Stimulated activated CD4-positive, alpha-beta T cell treated with anti-CD3 and anti-CD28 coated beads, Interleukin-1b, Interleukin-23, amount 100 ng/mL, for 48 hours (primary cell): Measurements from ENCODE around the gene ZNF761.
"Not testable (repeated sequence)": the region's sequence is repeated elsewhere in the genome, so short reads cannot be mapped to it uniquely, and the experiment has no call there.

Experiments used
- DNase-seq: peaks from one replicate; pipeline ENCODE4 v3.0.0-alpha.2; 2020

The ZNF761 gene

DNA sequence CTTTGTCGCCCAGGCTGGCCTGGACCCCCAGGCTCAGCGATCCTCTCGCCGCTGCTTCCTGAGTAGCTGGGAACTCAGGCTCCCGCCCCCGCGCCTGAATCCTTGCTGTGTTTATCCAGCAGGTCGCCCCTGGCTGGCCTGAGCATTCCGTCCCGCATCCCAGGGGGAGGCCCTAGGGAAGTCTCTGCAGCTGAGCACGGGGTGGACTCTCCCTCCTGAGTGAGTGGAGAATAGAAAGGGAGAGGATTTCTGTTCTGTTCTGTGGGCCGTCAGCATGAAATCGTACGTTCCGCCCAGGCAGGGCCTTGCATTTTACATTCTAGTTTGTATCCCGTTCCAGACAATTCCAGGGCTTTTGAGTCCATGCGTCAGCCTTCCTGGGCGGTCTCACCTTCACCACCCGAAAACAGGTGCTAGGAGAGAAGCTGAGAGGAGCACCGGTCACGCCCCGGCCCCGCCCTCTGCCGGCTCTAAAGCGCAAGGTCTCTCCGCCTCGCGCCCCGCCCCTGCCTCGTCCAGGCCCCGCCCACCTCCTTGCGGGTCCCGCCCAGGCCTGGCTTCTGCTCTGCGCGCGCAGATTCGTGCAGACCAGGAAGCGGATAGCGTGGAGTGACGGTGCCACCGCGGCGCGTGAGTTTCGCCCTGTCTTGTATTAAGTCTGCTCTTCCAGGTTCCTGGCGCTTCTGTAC, at the start of gene ZNF761:
TSS of gene ZNF761 (plus strand) at position 586 of the 689 bp plus-strand sequence. CDS start 15,285 bp downstream, outside the sequence.
- DNase-seq: peak; percentile 96

DNA sequence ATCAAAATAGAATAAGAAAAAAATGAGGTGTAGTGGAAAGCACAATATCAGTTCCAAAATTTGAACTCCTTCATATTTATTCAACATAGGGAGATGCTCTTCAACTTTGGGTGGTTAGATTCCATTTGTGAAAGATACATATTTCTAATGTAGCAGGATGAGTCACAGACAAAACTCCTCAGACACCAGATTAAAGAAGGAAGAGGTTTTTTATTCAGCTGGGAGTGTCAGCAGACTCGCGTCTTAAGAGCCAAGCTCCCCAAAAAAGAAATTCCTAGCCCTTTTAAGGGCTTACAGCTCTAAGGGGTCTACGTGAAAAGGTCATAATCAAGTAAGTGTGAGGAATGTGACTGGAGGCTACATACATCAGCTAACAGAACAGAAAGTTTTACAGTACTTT, 43.6 kb upstream of the ZNF761 start:
- DNase-seq: no peak

DNA sequence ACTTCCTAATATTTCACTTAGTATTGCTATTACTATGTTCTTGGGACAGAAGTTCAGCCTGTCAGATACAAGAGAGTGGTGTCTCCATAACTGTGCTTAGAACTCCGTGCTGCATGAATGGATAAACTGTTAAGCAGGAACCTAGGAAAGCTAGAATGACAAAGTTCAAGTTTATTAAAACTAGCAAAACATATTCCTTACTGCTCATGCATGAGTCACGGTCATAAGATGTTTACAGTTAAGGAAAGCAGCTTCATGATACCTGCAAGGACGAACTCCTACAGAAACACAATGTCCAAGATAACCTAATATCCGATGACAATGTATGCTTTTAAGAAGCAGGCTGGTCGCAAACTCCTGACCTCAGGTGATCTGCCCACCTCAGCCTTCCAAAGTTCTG, 42.9 kb upstream of the ZNF761 start:
- DNase-seq: no peak

GRCh38 chr19:53389571-53389970, 42.2 kb upstream of the ZNF761 start:
- DNase-seq: no peak

DNA sequence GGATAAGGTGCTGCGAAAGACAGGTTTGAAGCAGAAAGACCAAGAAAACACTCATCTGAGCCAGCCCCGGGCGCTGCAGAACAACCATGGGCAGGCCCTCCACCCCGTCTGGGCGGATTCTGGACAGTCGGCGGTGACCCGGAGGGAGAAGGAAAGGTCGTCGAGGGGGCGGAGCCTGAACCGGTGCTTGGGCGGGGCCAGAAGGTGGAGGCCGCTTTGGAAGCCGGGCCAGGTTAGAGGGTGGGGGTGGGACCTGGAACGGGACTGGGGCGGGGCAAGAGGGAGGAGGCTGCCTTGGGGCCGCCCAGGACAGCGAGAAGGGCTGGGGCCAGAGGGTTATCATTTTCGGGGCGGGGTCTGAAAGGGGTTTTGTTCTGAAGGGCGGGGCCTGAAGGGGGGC, 41.8 kb upstream of the ZNF761 start:
- DNase-seq: no peak

GRCh38 chr19:53394522-53394973, 37.2 kb upstream of the ZNF761 start:
- DNase-seq: no peak

- DNase-seq: peak; percentile 95
Measured at GRCh38 chr19:53394974-53395839, 36.6 kb upstream of the ZNF761 start, which contains the start of gene ZNF765. ZNF765 (plus strand) TSS chr19:53395149; CDS start chr19:53398016, 2,867 bp downstream.

DNA sequence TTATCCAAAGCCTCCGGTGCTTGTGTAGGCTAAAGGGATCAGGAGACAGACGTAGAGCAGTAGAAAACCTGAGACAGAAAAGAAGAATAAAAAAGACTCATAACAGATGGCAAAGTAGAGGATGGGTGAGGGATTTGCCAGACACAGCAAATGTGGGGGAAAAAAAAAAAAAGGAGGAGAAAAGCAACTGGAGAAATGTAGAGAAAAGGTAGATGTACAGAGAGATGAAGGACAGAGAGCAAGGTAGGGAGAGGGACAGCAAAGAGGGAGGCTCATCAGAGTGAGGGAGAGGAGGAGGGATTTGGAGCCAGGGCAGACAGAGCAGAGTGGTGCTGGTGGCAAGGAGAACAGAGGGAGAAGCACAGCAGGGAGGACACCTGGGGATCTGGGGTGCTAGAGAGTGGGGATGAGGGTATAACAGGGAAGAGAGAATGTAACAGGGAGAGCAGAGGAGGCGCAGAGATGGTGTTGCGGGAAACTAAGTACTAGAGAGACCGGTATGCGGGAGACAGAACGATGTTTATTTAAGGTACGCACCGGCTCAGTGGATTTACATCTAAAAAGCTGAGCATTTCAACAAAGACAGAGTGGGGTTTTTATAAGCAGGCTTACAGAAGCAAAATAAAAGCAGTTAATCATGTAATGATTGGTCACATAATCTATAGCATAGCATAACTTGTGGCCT, 35.8 kb upstream of the ZNF761 start:
- DNase-seq: not testable (repeated sequence)

GRCh38 chr19:53396525-53396868, 35.3 kb upstream of the ZNF761 start:
- no peak for DNase-seq

DNA sequence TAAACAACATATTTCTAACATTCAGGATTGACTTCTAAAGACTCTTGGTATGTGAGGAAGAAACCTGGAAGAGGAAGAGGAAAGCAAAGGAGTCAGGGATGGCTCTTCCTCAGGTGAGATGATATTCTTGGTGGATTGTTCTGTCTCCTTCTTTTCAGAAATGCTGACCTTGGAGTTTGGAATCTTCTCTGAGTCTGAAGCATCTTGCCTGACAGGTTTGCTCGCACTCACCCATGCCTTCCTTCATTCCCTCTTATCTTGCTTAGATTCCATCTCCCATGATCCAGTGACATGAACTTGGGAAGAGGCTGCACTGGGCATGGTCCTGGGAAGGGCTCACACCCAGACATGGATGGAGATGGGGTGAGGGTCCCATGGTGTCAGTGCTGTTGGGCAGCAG, 33.9 kb upstream of the ZNF761 start:
- DNase-seq: not testable (repeated sequence)

GRCh38 chr19:53409505-53410204, 22.1 kb upstream of the ZNF761 start:
- no peak for DNase-seq

DNA sequence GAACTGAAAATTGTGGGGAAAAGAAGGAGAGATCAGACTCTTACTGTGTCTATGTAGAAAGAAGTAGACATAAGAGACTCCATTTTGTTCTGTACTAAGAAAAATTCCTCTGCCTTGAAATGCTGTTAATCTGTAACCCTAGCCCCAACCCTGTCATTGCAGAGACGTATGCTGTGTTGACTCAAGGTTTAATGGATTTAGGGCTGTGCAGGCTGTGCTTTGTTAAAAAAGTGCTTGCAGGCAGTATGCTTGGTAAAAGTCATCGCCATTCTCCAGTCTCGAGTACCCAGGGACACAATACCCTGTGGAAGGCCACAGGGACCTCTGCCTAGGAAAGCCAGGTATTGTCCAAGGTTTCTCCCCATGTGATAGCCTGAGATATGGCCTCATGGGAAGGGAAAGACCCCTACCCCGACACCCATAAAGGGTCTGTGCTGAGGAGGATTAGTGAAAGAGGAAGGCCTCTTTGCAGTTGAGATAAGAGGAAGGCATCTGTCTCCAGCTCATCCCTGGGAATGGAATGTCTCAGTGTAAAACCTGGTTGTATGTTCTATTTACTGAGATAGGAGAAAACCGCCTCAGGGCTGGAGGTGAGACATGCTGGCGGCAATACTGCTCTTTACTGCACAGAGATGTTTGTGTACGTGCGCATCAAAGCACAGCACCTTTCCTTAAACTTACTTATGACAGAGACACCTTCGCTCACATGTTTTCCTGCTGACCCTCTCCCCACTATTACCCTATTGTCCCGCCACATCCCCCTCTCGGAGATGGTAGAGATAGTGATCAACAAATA, 11.1 kb upstream of the ZNF761 start:
- not testable (repeated sequence) for DNase-seq

GRCh38 chr19:53422551-53422950, 9.2 kb upstream of the ZNF761 start:
- DNase-seq: no peak

GRCh38 chr19:53423074-53423473, 8.7 kb upstream of the ZNF761 start:
- DNase-seq: not testable (repeated sequence)

- DNase-seq: not testable (repeated sequence)
Measured at GRCh38 chr19:53423680-53424079, 8.1 kb upstream of the ZNF761 start.

- peak; percentile 59 for DNase-seq
Measured at GRCh38 chr19:53424968-53425597, 6.7 kb upstream of the ZNF761 start.

GRCh38 chr19:53432088-53432661, 391 bp downstream of the ZNF761 start:
- DNase-seq: peak; percentile 5

DNA sequence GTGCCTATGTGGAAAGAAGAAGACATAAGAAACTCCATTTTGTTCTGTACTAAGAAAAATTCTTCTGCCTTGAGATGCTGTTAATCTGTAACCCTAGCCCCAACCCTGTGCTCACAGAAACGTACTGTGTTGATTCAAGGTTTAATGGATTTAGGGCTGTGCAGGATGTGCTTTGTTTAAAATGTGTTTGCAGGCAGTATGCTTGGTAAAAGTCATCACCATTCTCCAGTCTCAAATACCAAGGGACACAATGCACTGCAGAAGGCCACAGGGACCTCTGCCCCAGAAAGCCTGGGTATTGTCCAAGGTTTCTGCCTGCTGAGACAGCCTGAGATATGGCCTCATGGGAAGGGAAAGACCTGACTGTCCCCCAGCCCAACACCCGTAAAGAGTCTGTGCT, 12.0 kb downstream of the ZNF761 start:
- not testable (repeated sequence) for DNase-seq

- not testable (repeated sequence) for DNase-seq
Measured at GRCh38 chr19:53447196-53447595, 15.4 kb downstream of the ZNF761 start.

- no peak for DNase-seq
Measured at GRCh38 chr19:53455828-53456227, 24.0 kb downstream of the ZNF761 start.
